ENCODE data around the gene C3orf22.

The C3orf22 gene

GRCh38 chr3:126501054-126501453, 57.7 kb downstream of the C3orf22 start:
- no peak for FAIRE-seq
- no peak for TF ChIP-seq CTCF (IDR thresholded peaks at IDR 0.05; ENCODE audit: insufficient read depth, missing control alignments)
- DNase-seq (ENCODE audit: insufficient read length, low spot score), result no peak

GRCh38 chr3:126500016-126500415, 58.7 kb downstream of the C3orf22 start:
- TF ChIP-seq CTCF (IDR thresholded peaks at IDR 0.05; ENCODE audit: insufficient read depth, missing control alignments), result no peak
- no peak for DNase-seq (ENCODE audit: insufficient read length, low spot score)
- no peak for FAIRE-seq
